M059J (cell line): Measurements from ENCODE around the gene UTS2B. TPM values are rescaled to one million over a fixed set of nuclear protein-coding genes. Genes with fewer than 3 reads are reported as not detected.
A peak's percentile ranks its signal among the peaks of the same experiment; 100 is the strongest.

Experiments
- DNase-seq: peaks from one replicate; pipeline ENCODE4 v3.0.0-alpha.2; 2012; ENCODE audit warnings: low read depth
- total RNA-seq: library from RNA; depleted of rRNA; stranded (reverse); fragments of >200 nt; shearing (Covaris generic); gene quantifications from 2 replicates; pipeline ENCODE4 v1.2.3, GENCODE V29; 2014

UTS2B gene
- total RNA-seq, 1 experiment from 2014 or later: 0.57 TPM

- no peak for DNase-seq
These were observed 9.1 kb downstream of the UTS2B start for GRCh38 chr3:191321019-191321767.

- no peak for DNase-seq
These were observed 10.0 kb downstream of the UTS2B start for GRCh38 chr3:191320316-191320715.

DNA sequence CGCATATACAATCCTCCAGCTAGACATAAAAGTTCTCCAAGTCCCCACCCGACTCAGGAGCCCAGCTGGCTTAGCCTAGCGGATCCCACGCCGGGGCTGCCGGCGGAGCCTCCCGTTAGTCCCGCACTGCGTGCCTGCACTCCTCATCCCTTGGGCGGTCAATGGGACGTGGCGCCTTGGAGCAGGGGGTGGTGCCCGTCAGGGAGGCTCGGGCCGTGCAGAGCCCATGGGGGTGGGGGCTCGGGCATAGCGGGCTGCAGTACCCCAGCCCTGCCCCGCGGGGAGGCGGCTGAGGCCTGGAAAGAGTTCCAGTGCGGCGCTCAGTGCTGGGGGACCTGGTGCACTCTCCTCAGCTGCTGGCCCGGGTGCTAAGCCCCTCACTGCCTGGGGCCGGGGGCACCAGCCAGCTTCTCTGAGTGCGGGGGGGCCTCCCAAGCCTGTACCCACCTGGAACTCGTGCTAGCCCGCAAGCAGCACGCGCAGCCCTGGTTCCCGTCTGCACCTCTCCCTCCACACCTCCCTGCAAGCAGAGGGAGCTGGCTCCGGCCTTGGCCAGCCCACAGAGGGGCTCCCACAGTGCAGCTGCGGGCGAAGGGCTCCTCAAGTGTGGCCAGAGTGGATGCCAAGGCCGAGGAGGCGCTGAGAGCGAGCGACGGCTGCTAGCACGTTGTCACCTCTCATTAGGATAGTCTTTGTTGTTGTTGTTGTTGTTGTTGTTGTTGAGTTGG lies 13.3 kb downstream of the UTS2B start:
- no peak for DNase-seq

DNA sequence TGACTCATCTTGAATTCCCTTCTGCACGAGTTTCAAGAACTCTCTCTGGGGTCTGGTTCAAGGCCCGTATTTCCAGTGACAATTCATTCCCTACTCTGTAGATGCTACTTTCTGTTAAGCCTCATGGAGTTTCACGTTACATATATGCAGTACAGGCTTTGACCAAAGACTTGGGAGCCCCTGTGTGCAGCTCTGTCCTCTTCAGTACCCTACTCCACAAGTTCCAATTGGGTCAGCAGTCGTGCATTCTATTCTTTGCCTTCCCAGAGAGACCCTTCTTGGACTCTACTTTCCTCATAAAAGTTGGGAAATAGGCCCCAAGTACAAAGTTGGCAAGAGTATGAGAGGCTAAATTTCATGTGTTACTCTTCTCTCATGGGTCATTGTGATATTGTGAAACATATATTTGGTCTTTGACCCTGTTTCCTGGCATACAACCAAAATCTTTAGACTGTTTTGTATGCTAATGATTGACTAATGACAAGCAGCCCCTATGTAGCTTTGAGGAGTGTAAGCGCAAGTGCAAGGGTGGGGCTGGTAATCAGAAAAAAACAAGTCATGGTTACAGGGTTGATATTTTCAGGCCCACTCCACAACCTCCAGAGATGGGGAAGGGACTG lies 16.1 kb downstream of the UTS2B start:
- no peak for DNase-seq

- DNase-seq: no peak
These were observed 17.0 kb downstream of the UTS2B start for GRCh38 chr3:191313296-191313695.

DNA sequence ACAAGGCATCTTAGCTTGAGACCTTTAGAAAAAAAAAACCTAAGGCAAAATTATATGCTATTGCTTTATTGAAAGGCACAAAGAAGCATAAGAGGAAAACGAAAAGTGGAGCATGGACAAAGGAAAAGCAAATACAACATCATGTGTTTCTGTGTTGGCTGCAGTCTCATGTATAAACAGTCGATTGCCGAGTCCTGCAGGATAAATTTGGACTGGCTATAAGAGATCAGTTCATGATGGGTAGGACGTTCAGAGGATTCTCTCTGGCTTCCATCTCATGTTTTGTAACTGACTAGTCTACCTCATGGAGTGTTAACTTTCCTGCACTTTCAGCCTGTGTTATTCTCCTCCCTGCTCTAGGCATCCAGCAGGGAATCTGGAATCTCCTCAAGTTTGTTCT lies 23.0 kb downstream of the UTS2B start:
- DNase-seq: no peak

DNA sequence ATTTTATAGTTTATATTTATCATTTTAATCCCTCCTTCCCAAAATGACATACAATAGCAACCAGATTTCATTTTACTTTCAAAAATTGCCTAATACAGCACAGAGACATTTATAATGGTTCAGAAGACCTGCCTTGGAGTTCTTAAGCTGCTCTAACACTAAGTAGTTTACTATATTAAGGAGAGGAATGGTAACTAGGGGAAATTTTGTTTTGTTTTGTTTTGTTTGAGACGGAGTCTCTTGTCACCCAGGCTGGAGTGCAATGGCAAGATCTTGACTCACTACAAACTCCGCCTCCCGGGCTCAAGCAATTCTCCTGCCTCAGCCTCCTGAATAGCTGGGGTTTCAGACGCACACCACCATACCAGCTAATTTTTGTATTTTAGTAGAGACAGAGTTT lies 23.9 kb downstream of the UTS2B start:
- DNase-seq: peak; percentile 9

GRCh38 chr3:191303596-191303995 lies 26.7 kb downstream of the UTS2B start:
- DNase-seq: peak; percentile 56

- DNase-seq: no peak
These were observed 27.9 kb downstream of the UTS2B start for GRCh38 chr3:191302451-191302850.

GRCh38 chr3:191301782-191302411 lies 28.4 kb downstream of the UTS2B start:
- no peak for DNase-seq

DNA sequence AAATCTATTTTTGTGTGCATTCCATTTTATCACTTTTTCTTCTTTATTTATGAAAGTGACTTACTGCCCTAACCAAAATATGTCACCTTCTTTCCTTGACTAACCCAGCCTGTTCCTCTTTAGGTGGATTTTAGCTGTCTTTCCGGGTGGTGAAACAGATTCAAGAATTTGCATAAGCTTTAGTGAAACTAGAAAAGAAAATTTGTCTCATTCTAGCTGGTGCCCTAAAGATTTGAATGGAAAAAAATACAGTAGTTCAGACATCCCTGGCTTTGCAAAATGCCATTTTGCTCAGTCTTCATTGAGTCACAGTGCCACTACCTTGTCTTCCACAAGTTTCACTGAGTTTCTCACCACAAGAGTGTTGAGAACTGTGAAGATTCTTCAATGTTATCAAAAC lies 29.3 kb downstream of the UTS2B start:
- no peak for DNase-seq

DNA sequence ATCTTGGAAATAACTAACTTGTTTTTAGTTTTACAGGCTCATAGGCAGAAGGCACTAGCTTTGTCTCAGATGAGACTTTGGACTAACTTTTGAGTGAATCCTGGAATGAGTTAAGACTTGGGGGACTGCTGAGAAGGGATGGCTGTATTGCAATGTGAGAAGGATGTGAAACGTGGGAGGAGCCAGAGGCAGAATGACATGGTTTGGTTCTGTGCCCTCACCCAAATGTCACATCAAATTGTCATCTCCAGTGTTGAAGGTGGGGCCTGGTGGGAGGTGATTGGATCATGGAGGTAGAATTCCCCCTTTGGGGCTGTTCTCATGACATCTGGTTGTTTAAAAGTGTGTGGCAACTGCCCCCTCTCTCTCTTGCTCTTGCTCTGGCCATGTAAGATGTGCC lies 29.9 kb downstream of the UTS2B start:
- no peak for DNase-seq

DNA sequence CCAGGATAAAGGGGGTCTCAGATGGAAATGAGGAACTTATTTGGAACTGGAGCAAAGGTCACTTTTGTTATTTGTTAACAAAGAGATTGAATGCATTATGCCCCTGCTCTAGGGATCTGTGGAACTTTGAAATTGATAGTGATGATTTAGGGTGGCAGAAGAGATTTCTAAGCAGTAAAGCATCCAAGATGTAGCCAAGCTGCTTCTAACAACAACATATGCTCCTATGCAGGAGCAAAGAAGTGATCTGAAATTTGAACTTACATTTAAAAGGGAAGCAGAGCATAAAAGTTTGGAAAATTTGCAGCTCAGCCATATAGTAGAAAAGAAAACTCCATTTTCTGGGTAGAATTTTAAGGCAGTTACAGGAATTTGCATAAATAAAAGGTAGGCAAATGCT lies 31.5 kb downstream of the UTS2B start:
- no peak for DNase-seq

GRCh38 chr3:191296041-191296541 lies 34.2 kb downstream of the UTS2B start:
- no peak for DNase-seq

DNA sequence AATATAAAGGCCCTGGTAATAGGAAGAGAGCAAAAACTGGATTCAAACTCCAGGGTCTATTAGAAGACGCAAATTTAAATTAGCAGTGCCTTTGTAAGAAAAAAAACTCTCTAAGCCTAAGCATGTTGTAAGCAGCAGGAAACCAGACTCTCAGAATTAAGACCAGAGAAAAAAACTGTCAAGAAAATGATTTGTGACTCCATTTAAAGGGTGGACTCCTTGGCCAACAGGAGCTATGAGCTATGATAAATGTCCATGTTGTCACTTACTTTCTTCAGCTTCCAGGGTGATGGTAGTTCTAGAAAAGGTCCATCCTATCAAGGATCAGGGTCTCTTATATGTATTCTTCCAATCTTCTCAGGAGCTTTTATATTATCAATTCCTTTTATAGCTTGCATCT lies 36.0 kb downstream of the UTS2B start:
- DNase-seq: no peak

GRCh38 chr3:191292243-191293015 lies 37.9 kb downstream of the UTS2B start:
- no peak for DNase-seq

DNA sequence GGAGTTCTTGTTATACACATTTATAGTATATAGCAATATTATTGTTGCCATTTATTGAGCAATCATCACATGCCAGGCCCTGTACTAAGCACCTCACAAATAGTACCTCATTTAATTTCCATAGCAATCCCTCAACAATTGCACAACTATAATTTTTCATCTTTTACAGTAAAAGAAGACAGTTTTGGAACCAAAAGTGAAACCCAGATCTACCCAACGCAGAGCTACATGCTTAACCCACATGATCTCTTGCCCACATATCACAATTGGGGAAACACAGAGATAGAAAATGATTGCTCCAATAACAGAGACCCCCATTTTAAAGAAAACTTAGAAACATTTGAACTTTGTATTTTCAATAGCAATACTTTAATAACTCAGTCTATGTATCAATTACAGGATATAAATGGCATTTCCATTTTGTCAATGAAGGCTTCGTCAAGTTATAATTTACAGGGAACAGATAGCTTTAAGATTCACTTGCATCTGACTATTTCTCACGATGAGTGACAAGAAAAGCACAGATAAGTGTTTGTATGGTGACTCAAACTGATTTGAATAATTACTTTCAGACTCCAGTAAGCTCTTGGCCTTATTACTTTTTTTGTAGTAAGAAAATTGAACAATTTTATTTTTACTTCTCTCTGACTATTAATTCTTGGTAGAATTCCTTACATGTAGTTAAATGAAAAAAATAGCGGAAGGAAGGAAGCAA lies 39.9 kb downstream of the UTS2B start:
- DNase-seq: peak; percentile 45

DNA sequence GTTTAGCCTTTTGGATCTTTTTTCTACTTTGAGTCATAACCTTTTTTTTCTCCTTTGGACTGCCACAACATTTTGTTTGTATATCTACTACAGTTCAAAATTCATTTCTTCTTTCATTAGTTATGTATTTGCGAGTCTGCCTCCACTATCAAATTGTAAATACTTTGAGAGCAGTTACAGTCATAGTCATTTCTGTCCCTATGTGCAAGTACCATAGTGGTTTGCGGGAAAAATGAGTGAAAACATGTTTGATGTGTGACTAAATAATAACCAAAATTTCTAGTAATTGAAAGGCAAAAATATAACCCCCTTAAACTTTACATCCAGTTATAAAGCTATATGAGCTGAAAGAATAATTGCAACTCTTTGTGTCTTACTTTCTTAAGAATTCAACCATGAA lies 46.9 kb downstream of the UTS2B start:
- no peak for DNase-seq

GRCh38 chr3:191282251-191283185 lies 47.8 kb downstream of the UTS2B start:
- peak; percentile 20 for DNase-seq

- no peak for DNase-seq
These were observed 49.4 kb downstream of the UTS2B start for GRCh38 chr3:191280882-191281281.
